Inferior parietal cortex (tissue), 1 donor: ENCODE measurements around the gene LRIG1.

ENCODE experiments used
- DNase-seq: peaks from one replicate; pipeline ENCODE4 v3.0.0-alpha.2; 2016; ENCODE audit errors: extremely low spot score

Gene LRIG1, protein sequence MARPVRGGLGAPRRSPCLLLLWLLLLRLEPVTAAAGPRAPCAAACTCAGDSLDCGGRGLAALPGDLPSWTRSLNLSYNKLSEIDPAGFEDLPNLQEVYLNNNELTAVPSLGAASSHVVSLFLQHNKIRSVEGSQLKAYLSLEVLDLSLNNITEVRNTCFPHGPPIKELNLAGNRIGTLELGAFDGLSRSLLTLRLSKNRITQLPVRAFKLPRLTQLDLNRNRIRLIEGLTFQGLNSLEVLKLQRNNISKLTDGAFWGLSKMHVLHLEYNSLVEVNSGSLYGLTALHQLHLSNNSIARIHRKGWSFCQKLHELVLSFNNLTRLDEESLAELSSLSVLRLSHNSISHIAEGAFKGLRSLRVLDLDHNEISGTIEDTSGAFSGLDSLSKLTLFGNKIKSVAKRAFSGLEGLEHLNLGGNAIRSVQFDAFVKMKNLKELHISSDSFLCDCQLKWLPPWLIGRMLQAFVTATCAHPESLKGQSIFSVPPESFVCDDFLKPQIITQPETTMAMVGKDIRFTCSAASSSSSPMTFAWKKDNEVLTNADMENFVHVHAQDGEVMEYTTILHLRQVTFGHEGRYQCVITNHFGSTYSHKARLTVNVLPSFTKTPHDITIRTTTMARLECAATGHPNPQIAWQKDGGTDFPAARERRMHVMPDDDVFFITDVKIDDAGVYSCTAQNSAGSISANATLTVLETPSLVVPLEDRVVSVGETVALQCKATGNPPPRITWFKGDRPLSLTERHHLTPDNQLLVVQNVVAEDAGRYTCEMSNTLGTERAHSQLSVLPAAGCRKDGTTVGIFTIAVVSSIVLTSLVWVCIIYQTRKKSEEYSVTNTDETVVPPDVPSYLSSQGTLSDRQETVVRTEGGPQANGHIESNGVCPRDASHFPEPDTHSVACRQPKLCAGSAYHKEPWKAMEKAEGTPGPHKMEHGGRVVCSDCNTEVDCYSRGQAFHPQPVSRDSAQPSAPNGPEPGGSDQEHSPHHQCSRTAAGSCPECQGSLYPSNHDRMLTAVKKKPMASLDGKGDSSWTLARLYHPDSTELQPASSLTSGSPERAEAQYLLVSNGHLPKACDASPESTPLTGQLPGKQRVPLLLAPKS

DNA sequence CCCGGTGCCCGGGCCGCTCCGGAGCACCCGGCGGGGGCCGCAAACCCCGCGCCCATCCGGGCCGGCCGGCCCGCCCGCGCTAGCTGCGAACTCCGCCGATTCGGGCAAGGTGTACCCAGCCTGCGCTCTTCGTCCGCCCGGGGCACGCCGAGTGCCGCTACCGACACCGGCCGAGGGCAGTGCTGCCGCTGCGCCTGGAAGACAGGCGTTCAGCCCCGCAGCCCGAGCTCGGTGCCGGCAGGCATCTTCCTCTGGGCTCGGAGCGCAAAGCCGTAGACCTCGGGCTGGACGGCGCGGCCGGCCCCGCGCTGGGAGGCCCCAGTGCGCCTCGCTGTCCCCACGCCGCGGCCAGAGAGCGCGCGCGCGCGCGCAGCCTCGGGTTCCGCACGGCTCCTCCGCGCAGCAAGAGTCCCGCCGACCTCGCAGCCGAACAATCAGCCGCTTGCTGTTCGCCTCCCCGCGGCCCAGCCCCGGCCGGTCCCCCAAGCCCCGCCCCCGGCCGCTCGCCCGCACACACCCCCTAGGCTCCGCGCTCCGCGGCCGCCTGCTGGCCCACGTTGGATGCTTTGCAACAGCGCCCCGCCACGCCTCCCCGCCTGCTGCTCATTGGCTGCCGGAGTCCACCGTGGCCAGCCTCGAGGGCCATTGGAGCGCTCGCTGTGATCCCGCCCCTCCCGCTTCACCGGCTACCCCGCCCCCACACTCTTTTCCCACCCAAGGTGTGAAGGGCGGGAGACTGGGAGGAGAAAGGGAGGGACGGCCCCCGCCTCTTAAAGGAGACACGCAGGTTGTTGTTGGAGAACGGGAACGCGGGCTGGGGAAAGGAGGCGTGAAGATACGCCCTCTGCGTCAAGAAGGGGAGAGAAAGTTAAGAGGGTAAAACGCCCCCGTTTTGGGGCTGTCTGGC lies at the start of gene LRIG1:
LRIG1 (minus strand) TSS at position 447 of the 907 bp plus-strand sequence. CDS start 615 bp downstream, outside the sequence.
- DNase-seq, result peak; percentile 95

DNA sequence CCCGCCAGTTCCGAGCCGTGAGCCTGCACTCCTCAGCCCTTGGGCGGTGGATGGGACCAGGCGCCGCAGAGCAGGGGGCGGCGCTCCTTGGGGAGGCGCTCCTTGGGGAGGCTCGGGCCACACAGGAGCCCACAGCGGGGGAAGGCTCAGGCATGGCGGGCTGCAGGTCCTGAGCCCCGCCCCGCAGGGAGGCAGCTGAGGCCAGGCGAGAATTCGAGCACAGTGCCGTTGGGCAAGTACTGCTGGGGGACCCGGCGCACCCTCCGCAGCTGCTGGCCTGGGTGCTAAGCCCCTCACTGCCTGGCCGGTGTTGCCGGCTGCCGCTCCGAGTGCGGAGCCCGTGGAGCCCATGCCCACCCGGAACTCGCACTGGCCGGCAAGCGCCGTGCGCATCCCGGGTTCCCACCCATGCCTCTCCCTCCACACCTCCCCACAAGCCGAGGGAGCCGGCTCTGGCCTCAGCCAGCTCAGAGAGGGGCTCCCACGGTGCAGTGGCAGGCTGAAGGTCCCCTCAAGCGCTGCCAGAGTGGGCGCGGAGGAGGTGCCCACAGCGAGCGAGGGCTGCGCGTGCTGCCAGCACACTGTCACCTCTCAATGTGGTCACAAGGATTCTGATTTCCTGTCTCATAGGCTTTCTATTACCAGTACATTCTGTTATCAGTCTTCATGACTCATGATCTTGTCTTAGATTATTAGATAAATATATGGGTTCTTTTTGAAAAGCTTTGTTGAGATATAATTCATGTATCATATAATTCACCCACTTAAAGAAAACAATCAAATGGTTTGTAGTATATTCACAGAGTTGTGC lies 44.0 kb upstream of the LRIG1 start:
- no peak for DNase-seq

DNA sequence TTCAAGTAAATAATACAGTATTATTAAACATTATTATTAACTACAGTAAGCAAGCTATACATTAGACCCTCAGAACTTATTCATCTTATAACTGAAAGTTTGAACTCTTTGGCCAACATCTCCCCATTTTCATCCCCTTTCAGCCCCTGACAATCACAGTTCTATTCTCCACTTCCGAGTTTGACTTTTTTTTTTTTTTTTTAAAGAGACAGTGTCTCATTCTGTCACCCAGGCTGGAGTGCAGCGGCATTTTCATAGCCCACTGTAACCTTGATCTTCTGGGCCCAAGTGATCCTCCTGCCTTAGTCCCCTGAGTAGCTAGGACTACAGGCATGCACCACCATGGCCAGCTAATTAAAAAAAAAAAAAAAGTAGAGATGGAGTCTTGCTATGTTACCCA lies 41.3 kb upstream of the LRIG1 start:
- no peak for DNase-seq

DNA sequence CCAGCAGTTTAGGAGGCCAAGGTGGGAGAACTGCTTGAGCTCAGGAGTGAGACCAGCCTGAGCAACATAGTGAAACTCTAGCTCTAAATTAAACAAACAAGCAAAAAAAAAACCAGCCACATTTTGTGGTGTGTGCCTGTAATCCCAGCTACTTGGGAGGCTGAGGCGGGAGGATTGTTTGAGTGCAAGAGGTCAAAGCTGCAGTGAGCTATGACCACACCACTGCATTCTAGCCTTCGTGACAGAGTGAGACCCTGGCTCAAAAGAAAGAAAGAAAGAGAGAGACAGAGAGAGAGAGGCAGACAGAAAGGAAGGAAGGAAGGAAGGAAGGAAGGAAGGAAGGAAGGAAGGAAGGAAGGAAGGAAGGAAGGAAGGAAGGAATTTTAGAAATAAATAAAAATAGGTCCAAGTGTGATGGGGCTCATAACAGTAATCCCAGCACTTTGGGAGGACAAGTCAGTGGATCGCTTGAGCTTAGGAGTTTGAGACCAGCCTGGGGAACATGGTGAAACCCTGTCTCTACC lies 38.7 kb upstream of the LRIG1 start:
- DNase-seq, result no peak

DNA sequence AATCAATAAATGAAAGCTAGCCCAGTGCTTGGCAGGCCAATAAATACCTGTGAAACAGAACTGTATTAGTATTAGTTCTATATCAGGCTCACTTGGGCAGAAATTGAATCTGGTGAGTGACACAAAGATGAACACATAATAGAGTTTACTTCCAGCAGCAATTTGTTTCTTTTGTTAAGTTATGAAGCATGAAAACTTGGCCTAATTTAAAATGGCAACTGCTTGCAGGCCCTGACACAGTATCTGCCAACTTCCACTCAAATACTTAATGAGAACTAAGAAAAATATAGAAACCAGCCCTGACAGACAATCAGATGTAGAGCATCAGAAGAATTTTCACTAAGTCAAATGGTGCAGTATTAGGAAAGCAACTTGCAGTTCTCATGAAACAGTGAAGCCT lies 37.6 kb upstream of the LRIG1 start:
- DNase-seq, result peak; percentile 15

DNA sequence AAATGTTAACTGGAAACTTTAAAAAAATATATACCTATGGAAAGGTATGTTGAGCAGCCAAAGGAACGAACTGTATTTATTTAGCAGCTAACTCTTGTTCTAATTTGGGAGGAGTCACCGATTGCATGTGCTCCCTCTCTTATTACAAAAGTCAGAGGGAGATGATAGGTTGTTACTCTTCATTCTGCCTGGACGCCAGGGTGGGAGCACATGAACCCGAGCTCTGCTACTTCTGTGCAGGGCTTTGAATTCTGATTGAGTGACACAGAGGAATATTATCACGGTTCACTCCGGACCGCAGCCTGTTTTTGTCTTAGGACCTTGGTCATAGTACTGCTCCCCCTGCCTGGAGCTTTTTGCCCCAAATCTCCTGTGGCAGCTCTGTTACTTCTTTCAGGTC lies 36.9 kb upstream of the LRIG1 start:
- DNase-seq, result no peak

DNA sequence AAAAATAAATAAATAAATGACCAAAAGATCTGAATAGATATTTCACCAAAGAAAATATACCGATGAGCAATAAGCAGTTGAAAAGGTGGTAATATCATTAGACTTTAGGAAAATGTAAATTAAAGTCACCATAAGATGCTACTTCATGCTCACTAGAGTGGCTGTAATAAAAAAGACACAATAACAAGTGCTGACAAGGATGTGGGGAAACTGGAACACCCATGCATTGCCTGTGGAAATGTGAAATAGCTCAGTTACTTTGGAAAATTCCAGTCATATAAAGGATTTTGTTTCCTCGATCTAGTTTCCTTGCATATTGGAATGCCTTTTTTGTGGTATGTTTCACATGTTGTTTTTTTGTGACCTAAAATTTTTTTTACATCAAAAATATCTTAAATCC lies 36.0 kb upstream of the LRIG1 start:
- no peak for DNase-seq

DNA sequence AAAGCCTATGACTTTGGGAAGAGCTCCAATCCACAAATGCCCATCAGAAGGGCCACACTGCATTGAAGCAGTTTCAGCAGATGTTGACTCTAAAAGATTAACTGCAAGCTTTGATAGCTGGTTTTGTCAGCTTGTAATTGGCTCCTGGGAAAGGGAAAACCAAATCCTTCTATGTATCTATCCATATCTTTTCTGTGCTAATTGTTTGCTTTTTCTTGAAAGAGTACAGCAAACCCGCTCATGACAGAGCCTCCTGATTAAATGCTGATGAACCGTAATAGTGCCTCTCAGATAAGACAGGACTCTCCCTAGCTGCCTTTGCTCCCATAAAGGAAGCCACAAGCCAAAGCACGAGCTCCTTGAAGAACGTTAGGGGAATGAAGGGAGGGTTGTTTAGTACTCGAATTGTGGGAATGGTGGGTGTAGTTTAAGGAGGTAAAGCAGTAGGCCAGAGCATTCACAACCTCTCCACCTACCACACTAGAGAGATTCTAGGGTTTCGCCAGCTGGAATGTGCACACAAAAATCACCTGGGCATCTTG lies 33.6 kb upstream of the LRIG1 start:
- no peak for DNase-seq

DNA sequence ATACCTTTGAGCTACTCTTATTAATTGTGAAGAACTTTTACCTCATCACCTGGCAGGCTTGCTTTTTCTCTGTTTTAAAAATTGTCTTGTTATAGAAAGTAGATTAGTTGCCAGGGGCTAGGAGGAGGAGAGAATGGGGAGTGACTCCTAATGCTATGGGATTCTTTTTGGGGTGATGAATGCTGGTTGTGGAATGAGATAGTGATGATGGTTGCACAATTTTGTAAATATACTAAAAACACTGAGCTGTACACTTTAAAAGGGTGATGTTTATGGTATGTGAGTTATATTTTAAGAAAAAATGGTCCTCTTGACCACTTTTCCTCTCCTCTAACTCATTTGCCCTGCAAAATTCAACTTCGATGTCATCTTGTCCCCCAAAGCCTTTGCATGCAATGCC lies 31.8 kb upstream of the LRIG1 start:
- no peak for DNase-seq

DNA sequence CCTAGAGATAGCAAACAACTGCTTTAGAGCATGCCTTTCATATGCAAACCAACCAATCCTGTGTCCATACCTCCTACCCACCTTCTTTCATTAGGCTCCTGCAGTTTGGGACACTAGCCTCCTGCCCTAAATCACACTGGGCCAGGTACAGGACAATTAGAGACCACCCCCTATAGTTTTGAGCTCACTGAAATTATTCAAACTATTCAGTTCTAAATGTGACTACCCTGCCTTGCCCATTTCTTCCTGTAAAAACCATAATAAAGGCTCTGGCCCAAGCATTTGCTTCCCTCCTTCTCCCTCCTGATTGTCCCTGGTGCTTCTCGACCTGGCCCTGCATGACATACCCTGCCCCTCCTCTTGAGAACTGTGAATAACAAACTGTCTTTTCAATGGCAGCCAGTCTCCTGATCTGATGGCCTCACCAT lies 31.4 kb upstream of the LRIG1 start:
- DNase-seq, result no peak

DNA sequence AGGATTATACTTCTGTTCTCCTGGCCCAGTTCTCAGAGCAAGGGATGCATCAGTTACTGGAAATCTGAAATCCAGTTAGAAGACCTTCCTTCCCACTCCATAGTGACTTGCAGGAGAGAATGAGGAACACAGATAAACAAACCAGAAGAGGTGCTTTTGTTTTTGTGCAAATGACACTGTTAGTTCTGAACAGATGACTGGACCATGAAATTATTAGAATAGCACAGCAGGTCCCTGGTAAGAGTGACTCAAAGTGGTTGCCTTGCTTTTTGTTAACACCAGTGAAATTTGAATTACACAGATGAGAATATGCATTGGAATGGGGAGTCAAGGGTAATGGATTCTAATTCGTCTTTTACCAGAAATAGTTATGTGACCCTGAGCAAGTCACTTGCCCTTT lies 30.4 kb upstream of the LRIG1 start:
- DNase-seq, result no peak

DNA sequence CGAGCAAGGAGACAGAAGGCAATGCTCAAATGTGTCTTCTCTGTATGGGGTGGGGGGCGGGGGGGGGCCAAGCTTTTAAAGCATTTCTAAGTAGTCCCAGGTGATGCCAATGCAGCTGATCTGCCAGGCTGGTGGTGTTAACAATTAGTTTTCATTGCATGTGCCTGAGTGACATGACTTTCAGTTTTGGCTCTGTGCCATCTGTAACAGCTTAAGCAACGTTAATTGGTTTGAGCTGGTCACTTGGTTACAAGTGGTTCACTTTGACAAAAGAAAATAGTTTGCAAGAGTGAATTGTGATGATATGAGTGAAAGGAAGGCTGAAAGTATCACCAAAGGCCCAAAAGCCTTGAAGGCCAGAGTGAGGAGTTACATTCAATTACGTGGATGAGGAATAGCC lies 26.4 kb upstream of the LRIG1 start:
- no peak for DNase-seq

DNA sequence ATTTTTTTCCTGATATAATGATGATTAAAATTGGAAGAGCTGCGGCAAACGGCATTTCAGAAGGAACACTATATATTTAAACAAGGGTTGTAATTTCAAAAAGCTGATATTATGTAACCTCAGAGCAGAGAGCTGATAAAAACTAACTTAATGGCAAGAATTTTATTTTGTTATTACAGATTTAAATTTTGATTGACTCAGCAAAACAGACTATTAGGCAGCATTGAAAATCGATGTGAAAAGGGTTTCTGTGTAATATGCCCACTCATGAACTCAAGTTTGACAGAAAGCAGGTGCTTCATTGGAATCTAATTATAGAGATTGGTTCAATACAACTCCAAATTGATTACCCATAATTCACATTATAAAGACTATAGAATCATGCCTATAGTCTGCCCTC lies 24.9 kb upstream of the LRIG1 start:
- no peak for DNase-seq

DNA sequence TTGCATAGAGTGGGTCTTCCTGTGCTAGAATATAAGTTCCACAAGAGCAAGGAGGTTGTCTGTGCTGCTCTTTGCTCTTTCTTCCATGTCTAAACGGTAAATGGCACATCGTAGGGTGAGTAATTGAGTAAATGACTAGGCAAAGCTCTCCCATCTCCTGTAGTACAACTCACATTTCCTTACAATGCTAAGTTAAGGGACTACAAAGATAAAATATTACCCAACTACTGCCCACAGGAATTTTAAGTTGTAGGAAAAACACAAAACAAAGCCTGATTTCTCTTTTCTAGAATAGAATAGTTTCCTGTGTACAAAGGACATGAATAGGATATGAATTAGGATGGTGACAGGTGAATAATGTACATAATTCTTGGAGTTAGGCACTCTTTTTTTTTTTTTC lies 19.9 kb upstream of the LRIG1 start:
- no peak for DNase-seq

DNA sequence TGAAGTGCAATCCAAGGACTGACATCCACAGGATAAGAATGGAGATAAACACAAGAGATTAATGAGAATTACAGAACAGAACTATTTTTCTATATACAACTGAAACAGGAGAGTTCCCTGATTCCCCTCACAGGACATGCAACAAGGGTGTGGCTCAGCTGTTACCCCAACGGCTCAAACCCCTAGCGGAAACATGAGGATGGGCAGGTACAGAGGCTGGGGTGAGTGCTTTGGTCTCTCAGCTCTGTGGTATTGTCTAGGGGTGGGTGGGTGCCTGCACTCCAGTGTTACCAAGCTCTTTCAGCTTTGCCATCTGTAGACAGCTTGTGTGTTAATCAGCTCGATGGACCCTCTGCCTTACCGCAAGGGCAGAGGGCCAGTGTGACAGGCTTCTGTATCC lies 17.8 kb upstream of the LRIG1 start:
- DNase-seq, result no peak

DNA sequence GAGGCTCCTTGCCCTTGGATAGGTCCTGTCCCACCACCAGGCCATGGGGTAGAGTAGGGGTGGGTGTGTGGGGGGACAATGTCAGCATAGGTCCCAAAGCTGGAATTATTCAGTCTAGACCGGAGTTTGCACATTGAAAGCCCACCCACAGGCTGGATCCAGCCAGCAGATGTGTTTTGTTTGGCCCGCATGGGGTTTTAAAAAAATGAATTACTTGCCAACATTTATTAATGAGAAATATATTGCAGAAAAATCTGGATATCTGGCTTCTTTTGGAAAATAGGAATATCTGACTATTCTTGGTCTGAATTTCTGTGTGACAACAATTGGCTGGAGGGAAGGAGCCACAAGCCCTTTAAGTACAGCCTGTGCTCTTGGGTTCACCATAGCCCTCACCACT lies 17.3 kb upstream of the LRIG1 start:
- DNase-seq, result no peak

DNA sequence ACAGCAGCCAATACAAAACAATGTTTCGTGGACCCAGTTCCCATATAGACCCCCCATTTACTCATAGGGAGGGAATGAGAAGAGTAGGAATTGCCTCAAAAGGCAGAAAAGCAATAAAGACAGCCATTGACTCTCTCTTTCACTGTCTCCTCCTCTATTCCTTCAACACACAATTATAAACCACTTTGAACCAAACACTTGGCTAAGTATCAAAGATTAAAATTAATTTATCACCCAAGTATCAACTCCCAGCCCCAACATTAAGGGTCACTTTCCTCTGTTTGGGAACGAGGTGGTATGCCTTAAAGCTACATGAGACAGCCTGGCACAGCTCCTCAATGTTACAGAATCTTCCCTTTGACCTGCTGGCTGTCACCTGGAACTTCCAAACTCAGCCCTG lies 16.4 kb upstream of the LRIG1 start:
- no peak for DNase-seq

DNA sequence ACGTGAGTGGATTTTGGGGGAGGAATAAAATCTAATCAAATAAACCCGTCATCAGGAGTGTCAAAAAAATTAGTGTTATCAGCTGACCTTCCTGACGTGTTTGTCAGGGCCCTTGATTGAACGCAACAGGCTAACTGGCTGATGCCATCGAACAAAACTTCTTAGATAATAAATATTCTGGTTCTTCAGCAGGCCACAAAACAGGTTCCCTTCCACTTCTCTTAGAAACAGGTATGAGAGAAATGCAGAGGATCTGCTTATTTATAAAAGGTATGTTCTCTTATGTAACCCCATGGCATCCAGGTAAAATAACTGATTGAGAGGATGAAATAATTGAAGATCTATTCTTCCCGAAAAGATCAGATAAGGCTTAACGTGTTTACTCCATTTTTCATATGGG lies 7.6 kb upstream of the LRIG1 start:
- no peak for DNase-seq

DNA sequence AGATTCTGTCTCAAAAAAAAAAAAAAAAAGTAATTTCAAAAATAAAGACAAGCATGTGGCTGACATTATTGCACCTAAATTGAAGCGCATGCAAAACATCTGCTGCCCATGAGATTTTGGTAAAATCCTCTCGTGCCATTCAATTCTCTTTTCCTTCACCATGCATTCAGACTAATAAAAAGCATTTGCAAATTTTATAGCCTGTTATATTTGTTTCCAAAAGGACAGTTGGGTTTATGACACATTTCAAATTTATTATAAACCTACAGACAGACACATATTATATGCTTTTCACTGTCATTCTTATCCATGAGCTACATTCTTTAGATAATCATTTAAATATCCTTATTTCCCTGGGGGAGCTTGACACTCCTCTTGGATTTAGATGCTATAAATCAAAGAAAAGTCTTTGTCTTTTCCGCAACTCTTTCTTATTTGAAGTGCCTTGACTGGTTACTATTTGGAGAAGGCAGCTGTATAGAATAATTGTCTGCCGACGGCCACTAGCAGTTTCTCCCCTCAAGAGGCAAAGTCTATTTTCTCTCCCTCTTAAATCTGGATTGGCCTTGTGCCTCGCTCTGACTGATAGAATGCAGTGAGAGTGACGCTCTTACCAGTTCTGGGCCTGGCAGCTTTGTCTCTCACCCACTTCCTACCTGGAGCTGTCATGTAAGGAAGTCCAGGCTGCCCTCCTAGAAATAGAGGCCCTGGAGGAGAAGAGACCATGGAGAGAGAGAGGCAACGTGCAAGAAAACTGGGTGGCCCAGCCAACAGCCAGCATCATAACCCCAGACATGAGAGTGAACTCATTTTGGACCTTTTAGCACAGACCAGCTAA lies 6.8 kb upstream of the LRIG1 start:
- no peak for DNase-seq
